ENCODE measurements around the gene MYO5B. TPM values are rescaled to one million over a fixed set of nuclear protein-coding genes. Genes with fewer than 3 reads are reported as not detected.
"Not testable (repeated sequence)": the region's sequence is repeated elsewhere in the genome, so short reads cannot be mapped to it uniquely, and the experiment has no call there.

Gene MYO5B
- total RNA-seq, 1 donor from 2014 or later: 0.27 TPM

DNA sequence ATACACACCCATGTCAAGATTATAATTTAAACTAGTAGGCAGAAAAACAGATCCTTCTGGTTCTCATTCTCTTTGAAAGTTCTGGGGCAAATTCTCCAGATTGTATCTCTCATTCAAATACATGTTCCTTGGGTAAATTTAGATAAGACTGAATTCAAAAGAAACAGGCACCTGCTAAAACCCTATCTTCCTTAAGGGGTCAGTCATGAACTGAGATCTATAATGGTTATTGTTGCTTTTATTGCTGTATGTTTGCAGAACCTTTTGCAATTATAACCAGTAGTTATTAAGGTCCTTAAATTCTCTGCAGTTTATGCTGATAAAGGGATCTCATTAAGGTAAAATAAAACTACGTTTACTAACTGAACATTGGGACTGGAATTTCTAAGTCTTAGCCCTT, 83.5 kb downstream of the MYO5B start:
- intact Hi-C loops (cut with micrococcal nuclease): loop anchor here (1.0 kb wide), 2 partner anchors 157 to 246 kb away; no protein-coding TSS in a partner anchor

- intact Hi-C loops (cut with micrococcal nuclease): no loop called here
Measured at GRCh38 chr18:50107468-50107977, 87.4 kb downstream of the MYO5B start.

DNA sequence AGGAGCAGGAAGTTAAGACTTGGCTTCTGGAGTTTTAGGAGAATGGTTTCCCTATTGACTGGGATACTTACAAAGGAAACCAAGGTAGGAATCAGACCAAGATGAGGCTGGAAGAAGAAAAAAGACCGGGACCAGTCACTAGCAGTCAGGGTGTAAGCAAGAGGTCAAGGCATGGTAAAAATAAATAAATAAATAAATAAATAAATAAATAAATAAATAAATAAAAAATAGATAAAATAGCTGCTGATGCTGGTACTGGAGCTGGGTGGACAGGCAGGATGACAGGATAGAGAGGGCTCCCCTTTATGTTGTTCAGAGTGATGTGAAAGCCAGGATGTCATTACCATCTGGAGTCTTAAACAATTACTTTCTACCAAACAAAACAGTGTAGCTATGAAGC, 89.9 kb downstream of the MYO5B start:
- intact Hi-C loops (cut with micrococcal nuclease): no loop called here

- intact Hi-C loops (cut with micrococcal nuclease): no loop called here
Measured at GRCh38 chr18:50104421-50104820, 90.5 kb downstream of the MYO5B start.

GRCh38 chr18:50099725-50100407, 95.1 kb downstream of the MYO5B start:
- intact Hi-C loops (cut with micrococcal nuclease): no loop called here

GRCh38 chr18:50097702-50098101, 97.2 kb downstream of the MYO5B start:
- intact Hi-C loops (cut with micrococcal nuclease): no loop called here

- intact Hi-C loops (cut with micrococcal nuclease): no loop called here
Measured at GRCh38 chr18:50096766-50097435, 98.0 kb downstream of the MYO5B start.

GRCh38 chr18:50094786-50095185, 100.2 kb downstream of the MYO5B start:
- intact Hi-C loops (cut with micrococcal nuclease): not testable (repeated sequence)

DNA sequence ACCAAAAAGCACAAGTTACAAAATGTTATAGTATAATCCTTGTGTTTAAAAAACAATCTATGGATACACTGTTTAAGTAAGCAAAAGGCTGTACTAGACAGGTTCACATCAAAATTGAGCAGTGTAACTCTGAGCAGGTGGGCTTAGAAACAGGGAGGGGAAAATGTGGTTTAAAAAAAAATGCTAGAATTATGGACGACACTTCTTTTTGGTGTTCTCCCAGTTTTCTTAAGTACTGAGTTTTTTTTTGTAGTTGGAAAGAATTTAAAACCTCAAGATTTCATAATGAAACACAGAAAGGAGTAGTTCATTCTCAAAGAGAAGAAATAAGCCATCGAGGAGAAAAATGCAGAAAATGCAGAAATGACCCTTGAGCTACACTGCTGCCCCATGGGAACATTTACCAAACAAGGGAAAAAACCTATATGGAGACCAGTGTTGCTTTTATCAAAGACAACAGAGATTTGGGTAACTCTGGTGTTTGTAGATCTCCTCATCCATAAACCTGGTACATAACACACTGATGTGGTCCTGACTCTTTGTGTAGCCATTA, 100.7 kb downstream of the MYO5B start:
- intact Hi-C loops (cut with micrococcal nuclease): no loop called here

DNA sequence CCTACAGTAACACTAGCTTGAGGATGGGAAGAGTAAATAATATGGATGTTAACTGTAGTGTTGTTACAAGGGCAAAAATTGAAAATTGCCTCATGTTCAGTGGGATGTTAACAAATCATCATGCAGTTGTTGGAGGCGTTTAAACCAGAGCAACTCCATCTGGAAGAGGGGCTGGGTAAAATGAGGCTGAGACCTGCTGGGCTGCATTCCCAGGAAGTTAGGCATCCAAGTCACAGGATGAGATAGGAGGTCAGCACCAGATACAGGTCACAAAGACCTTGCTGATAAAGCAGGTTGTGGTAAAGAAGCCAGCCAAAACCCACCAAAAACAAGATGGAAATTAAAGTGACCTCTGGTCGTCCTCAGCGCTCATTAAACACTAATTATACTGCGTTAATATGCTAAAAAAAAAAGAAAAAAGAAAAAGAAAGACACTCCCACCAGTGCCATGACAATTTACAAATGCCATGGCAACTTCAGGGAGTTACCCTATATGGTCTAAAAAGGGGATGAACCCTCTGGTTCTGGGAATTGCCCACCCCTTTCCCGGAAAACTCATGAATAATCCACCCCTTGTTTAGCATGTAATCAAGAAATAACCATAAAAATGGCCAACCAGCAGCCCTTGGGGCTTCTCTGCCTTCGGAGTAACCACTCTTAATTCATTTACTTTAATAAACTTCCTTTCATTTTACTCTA, 101.4 kb downstream of the MYO5B start:
- intact Hi-C loops (cut with micrococcal nuclease): no loop called here

DNA sequence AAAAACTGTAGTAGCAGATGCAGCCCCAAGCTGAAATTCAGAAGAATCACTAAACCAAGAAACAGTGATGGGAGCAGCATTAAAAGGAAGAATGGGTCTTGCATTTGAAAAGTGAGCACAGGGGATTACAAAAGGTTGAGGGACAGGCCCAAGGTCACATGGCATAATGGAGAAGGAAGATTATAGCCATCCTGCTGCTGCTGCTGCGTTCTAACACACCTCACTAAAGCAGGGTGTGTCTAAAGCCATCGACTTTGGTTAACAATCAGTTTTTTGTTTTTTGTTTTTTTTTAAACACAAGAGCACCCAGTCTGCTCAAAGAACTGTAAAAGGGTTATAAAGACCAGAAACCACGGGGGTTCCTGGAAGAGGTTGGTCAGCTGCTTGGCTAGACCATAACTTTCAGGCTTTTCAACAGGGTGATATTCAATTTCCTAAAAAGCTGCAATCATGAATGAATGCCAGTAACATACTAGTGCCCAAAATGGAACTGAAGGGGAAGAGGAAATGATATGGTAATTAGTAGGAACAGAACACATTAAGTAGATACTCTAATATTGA, 102.6 kb downstream of the MYO5B start:
- intact Hi-C loops (cut with micrococcal nuclease): no loop called here

DNA sequence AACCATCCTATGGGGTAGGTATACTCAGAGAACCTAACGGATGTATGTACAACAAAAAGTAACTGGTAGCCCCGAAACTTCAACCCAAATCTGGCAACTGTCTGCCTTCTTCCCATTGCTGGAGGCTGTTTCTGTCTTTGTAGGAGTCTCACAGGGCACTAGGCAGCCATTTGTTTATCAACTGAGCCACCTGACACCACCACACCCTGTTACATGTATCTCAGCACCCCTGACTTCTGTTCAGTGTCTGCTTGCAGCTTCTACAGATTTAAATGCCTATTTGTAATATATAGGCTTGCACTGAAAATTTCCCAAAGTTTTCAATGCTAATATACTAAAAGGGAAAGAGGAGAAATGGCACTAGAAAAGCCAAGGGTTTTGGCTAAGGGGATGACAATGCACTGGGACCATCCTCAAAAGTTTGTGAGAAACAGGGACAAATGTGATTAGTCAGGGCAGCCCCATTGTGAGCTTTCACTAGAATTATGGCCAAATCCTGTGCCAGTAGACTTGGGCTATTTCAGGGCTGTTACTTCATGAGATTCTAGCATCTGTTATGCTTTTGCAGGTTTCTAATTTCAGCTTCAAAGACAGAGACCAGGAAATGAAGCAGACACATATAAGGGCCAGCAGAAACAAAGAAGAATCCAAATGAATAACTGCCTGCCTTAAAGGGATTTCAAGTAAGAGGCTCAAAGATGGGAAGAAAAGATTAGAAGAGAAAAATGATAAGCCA, 103.3 kb downstream of the MYO5B start:
- intact Hi-C loops (cut with micrococcal nuclease): no loop called here

DNA sequence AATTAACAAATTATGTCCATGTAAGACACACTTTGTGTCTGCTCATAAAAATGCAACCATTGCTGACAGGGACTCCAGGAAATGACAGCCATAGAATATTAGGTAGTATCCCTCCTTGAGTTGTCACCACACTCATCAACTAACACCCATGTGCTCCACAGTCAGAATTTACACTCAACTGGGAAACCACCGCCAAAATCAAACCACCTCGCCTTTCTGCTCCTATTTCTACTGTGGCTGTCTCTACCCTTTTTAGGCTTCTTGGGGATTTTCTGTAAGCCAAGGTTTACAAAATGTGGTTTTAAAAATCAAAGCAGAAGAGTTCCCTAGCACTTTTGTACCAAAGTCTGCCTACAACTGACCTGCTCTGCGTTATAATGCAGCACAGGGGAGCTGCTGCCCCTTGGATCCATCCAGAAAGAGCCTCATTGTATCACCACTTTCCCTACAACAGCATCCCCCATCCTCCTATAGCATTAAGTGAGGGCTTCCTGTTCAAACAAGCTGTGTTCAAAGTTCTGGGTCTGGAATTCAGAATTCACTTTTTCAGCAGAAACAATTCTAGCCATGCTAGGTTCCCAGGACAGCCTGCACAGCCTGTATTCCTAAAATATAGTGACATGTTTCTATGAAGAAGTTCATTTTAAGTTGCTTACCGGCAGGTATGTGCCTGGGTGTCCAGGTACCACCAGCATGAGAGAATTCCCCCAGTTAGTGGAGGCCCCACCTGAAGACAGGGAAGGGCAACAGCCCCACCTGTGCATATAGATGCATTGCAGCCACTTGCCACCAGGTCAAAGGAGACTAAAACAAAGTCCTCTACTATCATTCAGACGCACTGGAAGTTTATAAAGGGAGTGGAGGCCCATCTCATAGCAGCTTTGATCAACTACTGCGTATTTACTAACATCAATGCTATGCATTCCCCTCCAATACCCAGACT, 104.3 kb downstream of the MYO5B start:
- intact Hi-C loops (cut with micrococcal nuclease): no loop called here

DNA sequence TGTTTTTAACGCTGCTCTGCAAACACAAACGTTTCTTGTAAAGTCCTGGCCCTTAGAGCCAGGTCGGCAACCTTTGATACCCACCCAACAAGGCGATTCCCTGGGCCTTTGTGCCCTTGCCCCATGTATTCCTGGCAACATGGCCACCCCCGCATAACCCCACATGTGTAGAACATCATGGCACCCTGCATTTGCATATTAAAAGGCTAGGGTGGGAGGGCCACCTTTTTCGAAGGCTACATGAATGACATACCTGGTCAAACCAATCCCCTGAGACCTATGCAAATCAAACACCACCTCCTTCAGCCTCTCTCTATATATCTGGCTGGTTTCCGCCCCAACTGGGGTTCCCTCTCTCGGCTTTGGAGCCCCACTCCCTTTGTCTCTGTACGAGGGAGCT, 105.2 kb downstream of the MYO5B start:
- intact Hi-C loops (cut with micrococcal nuclease): no loop called here

- intact Hi-C loops (cut with micrococcal nuclease): no loop called here
Measured at GRCh38 chr18:50083708-50084107, 111.2 kb downstream of the MYO5B start.

DNA sequence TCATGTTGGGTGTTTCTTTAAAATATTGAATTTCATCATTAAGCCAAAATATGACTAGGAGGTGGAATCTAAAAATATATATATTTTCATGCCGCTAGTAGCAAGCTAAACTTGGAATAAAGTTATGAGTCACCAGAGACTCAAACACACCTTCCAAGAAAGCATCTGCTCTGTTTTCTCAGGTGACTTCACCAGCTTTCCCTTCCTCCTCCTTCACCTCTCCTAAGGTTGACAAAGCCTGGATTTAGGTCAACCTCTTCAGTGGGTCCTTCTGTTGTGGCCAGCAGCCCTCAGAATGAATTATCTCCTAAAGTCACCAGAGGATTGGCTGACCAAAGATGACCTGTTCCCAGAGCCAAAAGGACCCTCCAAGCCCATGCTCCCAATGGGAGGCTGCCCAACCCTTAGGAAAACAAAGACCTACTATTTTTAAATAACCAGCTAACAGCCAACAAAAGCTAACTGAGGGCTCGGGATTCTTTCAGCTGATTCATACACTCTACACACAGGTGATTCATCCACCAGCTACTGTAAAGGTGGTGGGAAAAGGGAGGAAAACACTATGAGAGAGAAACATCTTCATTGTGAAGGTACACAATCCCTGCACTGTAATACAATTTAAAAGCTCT, 113.9 kb downstream of the MYO5B start:
- intact Hi-C loops (cut with micrococcal nuclease): no loop called here

- intact Hi-C loops (cut with micrococcal nuclease): no loop called here
Measured at GRCh38 chr18:50080316-50080715, 114.6 kb downstream of the MYO5B start.

DNA sequence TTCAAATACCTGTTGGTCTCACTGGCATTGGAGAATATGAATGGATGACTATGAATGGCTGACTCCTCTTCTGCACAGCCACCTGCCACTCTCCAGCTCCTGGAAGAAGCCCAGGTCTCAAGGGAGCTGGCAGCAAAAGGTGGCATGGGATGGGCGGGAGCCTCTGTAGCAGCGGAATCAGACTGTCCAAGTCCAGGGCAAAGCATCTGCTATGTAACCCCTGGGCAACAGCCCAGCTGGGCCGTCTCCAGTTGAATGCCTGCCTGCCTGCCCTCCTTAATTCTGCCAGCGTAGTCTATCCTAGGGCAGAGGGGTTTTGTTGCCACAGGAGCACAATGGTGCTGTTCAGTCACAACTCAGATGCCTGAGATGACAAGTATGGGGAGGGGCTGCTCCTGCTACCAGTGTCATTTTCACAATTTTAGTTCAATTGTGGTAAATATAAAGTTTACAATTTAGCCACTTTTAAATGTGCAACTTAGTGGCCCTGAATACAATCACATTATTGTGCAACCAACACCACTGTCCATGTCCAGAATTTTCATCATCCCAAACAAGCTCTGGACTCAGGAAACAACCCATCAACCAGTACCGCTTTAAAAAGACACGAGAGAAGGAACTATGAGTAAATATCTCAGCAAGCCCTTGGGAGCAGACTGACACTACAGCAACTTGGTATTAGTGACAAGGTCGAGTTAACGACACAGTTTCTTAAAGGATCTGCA, 115.2 kb downstream of the MYO5B start:
- intact Hi-C loops (cut with micrococcal nuclease): no loop called here

DNA sequence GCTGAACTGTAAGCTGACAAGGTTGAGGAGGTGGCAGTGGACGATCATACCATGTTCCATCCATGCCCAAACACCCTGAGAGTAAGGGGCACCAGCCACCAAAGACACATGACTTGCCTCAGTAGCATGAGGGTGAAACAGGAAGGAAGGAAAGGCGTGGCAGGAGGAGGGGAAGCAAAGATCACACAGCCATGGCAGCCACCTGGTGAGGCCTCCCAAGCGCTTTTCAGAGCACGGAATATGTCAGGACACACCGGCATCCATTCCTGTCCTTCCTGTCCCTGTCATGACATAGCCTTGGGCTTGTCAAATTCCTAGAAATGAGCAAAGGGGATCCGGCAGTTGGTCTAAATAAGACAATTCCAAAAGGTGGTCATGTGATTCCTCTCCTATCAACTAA, 118.7 kb downstream of the MYO5B start:
- intact Hi-C loops (cut with micrococcal nuclease): no loop called here
